Lower leg skin (tissue), 4 donors: ENCODE results near the gene UAP1. TPM values are rescaled to one million over a fixed set of nuclear protein-coding genes. Genes with fewer than 3 reads are reported as not detected.

Source experiments
- DNase-seq, 2 donors: peaks; one replicate each; pipeline ENCODE4 v3.0.0-alpha.2; 2019; ENCODE audit warnings: low spot score in 2 of 2
- H3K4me3 ChIP-seq: fragments of 200-600 bp; sonication (generic); 2 replicates; pipeline ENCODE4 v1.5.1; 2017; ENCODE audit warnings: mild to moderate bottlenecking, low read depth; ENCODE audit not compliant: poor library complexity, severe bottlenecking
- CTCF ChIP-seq, 3 donors: fragments of 450-650 bp; IDR thresholded peaks; one replicate each; pipeline ENCODE4 v1.5.1; 2016; ENCODE audit warnings: antibody characterized with exemption in 3 of 3, mild to moderate bottlenecking in 3 of 3, moderate library complexity in 2 of 3
- POLR2A ChIP-seq, 2 donors: fragments of 450-650 bp; IDR thresholded peaks; one replicate each; pipeline ENCODE4 v1.6.1; 2016 to 2017; ENCODE audit warnings: antibody characterized with exemption in 2 of 2, mild to moderate bottlenecking in 1 of 2, moderate library complexity in 1 of 2
- WGBS, 2 donors: methylation state at CpG; one replicate each; pipeline ENCODE4 v1.1.5; 2018; 5-methylcytosine and 5-hydroxymethylcytosine counted together
- intact Hi-C: fragments of 100-400 bp; cut with DNase I; formaldehyde crosslinking; loops from one replicate; pipeline ENCODE4 v1.15.0; 2023; ENCODE audit warnings: low total_unique reads
- total RNA-seq, 4 donors: library from RNA; depleted of rRNA; stranded (reverse); fragments of >200 nt; gene quantifications; one replicate each; pipeline ENCODE4 v1.1.0, GENCODE V29; 2016

UAP1 gene
- total RNA-seq, 4 donors from 2014 or later, result 29.6 to 40.0 (median 31.3) TPM

DNA sequence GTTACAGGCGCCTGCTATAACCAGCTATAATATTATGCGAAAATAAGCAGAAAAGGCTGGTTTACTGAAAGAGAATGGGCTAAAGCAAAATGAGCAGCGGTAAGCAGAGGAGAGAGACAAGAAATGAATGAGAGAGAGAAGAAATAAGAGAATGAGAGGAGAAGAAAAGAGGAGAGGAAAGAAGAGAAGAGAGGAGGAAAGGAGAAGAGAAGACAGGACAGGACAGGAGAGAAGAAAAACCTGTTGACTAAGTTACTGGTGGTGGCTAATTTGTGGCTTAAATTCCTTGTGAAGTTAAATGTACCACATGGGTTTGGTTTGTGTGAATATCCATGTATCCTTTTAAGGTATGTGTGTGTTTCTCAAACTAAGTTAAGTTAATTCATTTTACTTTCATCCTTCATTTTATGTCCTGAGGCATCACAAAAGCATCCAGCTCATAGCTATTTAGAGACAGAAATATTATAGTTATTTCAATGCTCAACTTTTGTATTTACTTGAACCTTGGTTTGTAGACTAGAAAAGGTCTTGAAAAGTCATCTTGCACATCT, 67.6 kb downstream of the UAP1 start:
- no peak for DNase-seq
- WGBS, 2 donors, result 95 to 96% methylated on average over 3 of the region's 3 CpGs
- no peak overlapping the region for H3K4me3 ChIP-seq
- intact Hi-C loops, result no loop called here
- TF ChIP-seq CTCF (IDR thresholded peaks at IDR 0.05) (no peak), POLR2A (IDR thresholded peaks at IDR 0.05) (no peak)

GRCh38 chr1:162629651-162630050, 68.1 kb downstream of the UAP1 start:
- WGBS, 2 donors, result 71 to 73% methylated on average over 2 of the region's 2 CpGs
- H3K4me3 ChIP-seq, result no peak overlapping the region
- DNase-seq, result no peak
- no peak for TF ChIP-seq CTCF (IDR thresholded peaks at IDR 0.05)
- TF ChIP-seq POLR2A (IDR thresholded peaks at IDR 0.05), result no peak
- intact Hi-C loops, result no loop called here

DNA sequence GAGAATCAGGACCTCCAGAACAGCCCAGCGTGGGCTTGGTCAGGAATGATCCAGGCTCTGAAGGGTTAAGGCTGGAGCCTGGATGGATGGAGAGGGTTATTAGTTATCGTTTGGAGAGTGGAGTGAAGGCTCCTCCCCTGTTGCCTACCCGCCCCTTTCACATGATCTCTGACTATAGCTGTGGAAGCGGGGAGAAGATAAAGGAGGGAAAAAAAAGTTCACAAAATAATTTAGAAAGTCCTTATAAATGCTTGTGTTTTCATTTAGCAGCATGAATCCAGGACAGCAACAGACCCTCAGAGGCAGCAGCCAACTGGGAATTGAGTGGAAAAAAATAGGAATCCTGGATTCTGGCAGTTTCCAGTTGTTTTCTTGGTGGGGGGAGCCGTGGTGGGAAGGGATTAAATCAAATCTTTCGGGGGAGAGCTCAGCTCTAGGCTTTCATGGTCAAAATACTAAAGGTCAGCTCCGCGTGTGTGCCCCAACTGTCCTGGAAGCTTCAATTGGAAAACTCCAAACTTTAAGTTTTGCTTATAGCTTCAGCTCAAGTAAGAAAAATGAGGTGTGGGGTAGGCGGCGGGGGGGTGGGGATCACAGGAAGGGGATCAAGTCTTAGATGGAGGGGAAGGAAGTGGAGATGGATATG, 70.1 kb downstream of the UAP1 start:
- DNase-seq, result no peak
- no peak for TF ChIP-seq CTCF (IDR thresholded peaks at IDR 0.05)
- TF ChIP-seq POLR2A (IDR thresholded peaks at IDR 0.05), result no peak
- intact Hi-C loops, result no loop called here
- H3K4me3 ChIP-seq, result no peak overlapping the region
- WGBS, 2 donors, result 46% methylated on average over 10 of the region's 10 CpGs

- peak; percentile 84 to 94 for DNase-seq
- WGBS, 2 donors, result 47 to 66% methylated on average over 4 of the region's 4 CpGs
- intact Hi-C loops, result no loop called here
- peak within 1 kb of the TSS; percentile 24 for H3K4me3 ChIP-seq
- TF ChIP-seq POLR2A (IDR thresholded peaks at IDR 0.05) (no peak), CTCF (IDR thresholded peaks at IDR 0.05) (no peak)
Measured at GRCh38 chr1:162632217-162632666, 70.7 kb downstream of the UAP1 start, which contains the start of gene DDR2. Gene DDR2, plus strand, starts transcription at chr1:162632464. Its CDS starts 86,600 bp downstream, at chr1:162719064.

GRCh38 chr1:162632698-162633080, 71.2 kb downstream of the UAP1 start:
- no peak for DNase-seq
- intact Hi-C loops, result no loop called here
- TF ChIP-seq POLR2A (IDR thresholded peaks at IDR 0.05), result no peak
- no peak for TF ChIP-seq CTCF (IDR thresholded peaks at IDR 0.05)
- 40 to 44% methylated on average over 4 of the region's 4 CpGs for whole genome bisulfite sequencing, 2 donors
- H3K4me3 ChIP-seq, result peak overlapping the region; percentile 24
